Measurements from ENCODE around the gene MVB12B.
A peak's percentile ranks its signal among the peaks of the same experiment; 100 is the strongest.

Gene MVB12B

DNA sequence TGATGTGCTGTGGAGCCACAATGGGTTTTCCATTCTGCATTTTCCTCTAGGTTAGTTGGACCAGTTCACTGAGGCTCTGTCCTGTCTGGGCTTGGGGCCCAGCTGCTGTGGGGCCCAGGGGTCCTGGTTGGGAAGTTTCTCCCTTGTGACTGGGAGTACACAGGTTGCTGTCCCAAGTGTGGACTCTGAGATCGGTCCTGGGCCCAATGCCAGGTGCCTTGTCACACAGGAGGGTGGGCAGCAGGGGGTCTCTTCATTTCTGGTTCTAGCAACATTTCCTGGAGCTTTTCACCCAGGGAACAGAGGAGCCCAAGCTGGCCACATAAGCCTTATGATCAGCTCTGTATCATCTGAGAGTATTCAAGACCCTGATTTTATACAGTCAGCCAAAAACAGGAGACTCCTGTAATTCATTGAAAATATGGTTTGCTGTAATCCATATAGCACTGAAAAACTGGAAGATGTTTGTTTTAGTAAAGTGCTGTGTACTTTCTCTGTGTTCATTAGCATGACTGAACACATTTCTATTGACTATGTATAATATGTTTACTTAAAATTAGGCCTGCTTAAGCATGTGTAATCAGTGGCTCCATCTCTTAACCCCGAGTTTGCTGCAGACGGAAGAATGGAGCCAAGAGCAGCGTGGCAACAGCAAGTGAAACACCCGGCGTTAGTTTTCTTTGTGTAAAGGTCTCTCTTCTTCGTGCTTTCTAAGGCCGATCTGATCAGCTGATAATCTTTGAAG, 62.5 kb downstream of the MVB12B start:
- DNase-seq = no peak

DNA sequence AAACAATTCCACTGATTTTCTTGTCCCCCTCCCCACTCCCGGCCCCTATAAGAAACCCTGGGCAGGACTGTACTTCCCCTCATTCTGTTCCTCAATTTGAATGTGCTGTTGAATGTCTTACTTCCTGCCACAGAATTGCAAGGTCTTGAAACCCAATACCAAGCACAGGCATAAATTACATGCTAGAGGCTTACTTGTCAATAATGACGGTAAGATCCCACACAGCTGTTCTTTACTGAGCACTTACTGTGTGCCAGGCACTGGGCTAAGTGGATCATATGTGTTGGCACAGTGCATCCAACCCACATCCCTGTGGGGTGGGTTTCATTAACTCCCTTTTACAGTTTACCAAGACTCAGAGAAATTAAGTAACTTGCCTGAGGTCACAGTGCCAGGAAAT, 63.4 kb downstream of the MVB12B start:
- no peak for DNase-seq

DNA sequence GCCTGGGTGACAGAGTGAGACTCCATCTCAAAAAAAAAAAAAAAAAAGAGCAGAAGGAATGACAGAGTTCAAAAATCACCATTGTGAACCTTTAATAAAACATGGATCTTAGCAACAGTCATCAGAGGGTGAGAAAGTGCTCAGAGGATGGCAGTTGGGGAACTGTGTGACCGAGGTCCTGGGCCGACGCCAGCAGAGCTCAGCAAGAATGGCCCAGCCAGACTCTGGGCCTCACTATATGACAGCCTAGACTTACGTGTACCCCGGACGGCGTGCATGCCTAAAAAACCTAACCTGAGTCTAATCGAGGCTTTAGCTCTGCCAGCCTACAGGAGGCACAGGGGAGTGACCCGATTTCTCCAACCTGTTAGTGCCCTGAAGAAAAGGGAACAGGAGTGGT, 64.3 kb downstream of the MVB12B start:
- DNase-seq = no peak

DNA sequence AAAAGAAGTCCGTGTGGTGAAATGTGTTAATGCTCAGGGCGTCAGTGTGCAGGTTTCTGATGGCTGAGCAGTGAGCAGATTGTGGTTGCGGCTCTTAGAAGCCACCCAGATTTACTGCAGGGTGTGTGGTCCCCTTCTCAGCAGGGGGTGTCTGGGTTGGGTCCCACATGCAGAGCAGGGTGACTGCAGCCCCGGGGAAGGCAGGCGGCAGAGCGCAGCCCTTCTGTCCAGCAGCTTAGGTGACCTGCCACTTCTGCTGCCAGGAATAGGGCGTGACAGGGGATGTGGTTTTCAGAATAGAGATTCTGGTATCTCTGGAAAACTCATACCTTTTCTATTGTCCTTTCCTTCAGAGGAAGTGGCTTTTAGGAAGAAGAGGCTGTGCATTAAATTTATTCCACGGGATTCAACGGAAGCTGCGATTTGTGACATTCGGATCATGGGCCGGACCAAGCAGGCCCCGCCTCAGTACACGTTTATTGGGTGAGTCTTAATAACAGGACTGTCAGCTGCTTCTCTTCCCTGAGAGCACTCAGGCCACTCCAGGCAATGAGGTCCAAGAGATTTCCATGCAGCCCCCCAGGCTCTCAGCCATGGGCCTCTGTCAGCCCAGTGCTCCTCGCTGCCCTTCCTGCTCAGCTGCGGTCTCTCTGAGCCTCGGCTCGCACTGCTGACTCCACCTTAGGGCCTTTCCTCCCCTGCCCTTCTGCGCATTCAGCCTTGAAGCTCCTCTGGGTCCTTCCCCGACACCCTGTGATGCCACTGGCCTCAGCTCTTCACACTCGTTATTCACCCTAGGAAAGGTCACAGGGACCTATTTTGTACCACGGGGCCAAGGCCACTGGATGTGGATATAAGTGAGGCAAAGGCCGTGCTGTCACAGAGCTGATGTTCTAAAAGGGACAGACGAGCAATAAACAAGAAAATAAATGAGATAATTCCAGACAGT, 65.4 kb downstream of the MVB12B start:
- no peak for DNase-seq

DNA sequence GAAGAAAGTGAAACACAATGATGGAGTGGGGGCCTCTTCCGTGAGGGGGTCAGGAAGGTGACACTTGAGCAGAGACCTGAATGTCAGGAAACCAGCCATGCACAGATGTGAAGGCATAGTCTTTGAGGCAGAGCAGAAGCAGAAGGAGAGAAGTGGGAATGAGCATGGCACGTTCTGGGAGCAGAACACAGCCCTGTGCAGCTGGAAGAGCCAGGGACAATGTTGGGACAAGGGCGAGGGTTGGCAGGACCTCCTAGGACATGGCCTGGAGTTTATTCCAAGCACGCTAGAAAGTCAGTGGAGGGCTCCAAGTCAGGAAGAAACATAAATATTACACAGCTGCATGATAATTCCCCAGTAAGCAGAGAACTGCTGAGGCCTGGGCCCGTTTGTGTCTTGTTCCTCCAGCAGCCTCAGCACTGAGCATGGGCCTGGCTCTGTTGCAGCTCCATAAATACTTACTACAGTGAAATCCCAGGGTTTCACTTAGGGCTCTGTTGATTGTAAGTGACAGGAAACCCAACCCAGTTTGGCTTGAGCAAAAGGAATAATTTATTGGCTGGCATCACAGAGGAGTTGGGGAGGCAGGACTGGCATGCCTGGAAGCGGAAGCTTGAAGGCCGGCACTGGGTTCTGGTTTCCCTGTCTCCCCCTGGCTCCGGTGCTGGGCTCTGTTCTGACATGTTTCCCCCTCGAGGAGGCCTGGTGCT, 66.2 kb downstream of the MVB12B start:
- DNase-seq = no peak

DNA sequence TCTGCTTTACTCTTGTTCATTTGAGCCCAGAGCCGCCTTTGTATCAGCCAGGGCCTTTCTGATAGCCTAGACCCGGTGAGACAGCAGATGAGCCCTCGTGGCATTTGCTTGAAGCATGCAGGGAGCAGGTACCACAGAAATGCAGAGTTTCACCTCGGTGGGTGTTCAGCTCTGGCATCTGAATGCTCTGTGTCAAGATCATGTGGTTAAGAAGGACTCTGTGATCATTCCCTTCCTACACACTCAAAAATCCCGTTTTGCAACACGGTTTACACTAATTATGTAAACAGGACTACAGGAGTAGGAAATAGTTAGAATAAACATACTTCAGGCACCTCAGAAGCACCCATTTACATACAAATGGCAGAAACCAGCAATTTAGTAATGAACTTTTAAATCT, 67.2 kb downstream of the MVB12B start:
- DNase-seq = no peak

DNA sequence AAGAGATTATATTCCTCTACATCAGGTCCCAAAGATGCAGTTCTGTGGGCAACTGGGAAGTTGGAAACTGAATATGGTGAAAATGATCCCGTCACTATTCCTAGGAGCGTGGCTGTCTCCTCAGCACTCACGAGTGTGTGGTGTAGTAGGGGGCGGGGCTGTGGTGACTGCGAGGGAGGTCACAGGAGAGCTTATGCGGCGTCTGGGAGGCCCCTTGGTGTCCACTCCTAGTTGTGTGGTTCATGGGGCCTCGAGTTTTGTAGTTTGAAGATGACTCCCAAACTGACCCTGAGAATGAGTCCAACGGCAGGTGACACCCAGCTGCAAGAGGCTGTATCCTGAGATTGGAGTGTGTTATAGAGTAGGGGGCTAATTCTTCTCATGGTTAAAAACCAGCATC, 68.2 kb downstream of the MVB12B start:
- DNase-seq = no peak

DNA sequence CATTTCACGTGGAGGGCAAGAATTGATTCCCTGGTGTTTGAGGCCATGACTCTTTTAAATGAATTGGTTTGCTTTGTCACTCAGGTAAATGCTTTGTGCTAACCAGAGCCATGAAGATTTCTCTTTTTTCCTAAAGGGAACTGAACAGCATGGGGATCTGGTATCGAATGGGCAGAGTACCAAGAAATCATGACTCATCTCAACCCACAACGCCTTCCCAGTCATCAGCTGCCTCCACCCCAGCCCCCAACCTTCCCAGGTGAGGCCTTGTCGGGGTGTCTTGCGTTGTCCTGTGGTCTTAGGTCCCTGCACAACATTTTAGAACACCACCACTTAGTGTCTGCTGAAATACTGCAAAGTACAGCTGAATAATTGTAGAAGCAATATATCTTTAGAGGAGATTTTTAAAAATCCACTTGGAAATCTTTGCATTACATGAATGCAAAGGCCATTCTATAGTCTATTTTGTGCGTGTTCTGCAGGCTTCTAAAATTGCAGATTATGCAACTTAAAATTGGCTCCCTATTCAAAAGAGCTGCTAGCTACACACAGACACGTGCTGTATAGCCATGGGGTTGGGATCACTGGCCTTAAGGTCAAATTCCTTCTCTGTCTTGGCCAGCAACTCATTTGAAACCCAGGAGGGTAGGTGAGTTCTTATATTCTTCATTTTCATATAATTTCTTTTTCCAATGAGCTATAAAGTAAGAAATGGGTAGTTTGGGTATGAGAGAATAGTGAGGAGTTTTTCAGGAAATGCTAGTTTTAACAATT, 69.0 kb downstream of the MVB12B start:
- DNase-seq = no peak

DNA sequence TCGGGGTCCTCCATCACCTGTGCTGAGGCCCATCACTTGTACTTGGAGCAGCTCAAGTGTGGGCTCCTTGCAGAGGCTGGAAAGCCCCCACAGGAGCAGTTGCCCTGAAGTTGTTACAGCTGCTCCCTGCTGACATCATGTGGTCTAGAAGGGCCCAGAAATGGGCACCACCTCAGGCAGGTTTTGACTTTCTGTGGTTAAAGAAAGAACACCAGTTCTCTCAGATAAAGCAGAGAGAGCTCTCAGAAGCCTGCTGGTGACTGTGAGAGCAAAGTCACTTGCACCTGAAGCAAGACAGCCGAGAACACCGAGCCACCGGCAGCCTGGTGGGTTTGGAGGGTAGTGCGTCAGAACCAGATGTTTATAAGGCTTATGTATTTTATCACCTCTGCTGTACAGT, 70.4 kb downstream of the MVB12B start:
- DNase-seq = peak; percentile 68

DNA sequence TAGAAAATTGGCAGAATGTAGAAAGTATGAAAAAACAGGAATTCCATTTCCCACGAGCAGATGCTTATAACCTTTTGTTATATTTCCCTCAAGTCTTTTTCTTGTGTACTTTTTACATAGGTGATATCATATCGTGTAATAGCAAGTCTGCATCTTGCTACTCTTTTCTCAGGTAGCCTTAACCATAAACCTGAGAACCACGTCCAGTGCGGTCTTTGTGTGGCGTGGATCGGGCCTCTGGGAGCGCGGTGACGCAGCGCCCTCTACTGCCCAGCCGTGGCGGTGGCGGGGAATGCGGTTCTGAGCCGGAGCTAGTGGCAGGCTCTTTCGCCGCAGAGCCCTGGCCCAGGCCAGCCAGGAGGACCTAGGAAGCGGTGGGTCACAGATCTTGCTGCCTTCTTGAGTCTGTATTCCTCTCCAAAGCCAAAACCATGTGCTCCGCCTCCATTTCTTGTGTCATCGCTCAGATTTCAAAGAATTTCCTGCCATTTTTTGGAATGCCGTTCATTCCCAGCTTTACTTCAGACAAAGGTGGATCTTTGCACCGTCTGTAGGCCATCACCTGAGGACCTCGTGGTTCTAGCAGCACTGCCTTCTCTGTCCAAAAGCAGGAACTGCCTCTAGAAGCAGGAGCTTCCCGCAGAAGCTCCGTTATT, 71.9 kb downstream of the MVB12B start:
- DNase-seq = peak; percentile 51

DNA sequence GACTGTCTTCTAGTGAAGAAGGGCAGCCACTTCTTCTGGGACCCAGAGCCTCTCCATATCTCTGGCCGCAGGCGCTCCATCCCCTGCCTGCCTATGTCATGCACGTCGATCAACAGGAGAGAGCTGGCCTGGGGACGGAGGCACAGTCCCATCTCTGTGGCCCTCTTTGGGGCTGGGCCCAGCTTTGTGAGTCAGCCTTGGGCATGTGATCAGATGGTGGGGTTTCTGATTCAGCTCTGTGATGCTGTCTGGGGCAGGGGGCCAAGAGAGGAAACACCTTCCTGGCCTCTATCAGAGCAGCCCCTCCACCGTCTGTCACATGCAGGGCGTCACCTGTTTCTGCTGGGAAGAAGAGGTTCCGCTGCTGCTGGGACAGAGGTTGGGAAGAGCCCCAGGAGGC, 72.6 kb downstream of the MVB12B start:
- DNase-seq = no peak

DNA sequence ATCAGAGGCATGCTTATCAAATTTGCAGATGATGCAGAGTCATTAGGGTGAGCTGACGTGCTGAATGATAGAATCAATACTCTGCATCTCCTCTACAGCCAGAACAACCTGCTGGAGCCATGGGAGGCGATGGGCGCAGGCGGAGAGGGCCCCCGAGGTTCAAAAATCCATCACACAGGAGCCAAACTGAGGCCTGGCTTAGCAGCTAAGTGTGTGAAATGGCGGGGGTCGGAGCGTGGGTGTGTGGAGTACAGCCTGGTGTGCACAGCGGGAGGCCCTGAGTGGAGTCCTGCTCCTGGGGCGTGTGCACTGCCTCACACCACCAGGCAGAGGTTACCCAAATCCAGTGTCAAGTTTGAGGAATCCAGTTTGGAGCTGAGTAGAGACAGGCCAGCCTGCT, 73.2 kb downstream of the MVB12B start:
- no peak for DNase-seq

DNA sequence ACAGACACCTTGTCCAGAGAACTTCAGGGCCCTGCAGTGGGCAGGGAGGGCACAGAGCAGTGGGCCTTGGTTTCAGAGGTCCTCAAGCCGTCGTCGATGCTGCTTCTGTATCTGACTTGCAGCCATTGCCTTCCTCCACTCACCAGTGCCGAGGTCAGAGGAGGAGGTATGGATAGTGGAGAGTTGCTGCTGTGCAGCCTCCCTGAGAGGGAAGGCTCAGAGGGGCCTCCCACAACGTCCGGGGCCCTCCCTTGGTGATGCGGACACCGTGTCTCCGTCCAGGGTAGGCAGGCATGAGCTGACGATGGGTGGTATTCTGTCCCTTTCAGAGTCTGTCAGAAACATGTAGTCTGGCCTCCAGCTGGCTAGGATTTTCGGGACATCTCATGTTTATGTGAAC, 73.9 kb downstream of the MVB12B start:
- no peak for DNase-seq

DNA sequence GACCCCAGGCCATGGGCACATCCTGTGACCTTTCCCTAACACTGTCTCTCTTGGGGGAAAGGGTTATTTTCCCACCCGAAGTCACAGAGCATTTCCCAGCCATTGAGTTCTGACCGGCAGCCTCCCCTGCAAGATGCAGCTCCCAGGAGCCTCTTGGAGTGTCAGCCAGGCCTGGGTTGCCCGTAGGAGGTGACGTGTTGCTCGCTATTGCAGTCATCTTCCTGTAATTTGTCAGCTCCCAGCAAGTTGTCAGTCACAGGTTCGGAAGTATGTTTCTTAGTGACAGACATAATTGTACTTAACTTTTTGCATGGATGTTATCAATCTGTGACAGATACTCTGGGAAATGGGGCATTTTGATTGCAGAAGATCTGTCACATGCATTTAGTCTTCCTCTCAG, 74.5 kb downstream of the MVB12B start:
- no peak for DNase-seq

DNA sequence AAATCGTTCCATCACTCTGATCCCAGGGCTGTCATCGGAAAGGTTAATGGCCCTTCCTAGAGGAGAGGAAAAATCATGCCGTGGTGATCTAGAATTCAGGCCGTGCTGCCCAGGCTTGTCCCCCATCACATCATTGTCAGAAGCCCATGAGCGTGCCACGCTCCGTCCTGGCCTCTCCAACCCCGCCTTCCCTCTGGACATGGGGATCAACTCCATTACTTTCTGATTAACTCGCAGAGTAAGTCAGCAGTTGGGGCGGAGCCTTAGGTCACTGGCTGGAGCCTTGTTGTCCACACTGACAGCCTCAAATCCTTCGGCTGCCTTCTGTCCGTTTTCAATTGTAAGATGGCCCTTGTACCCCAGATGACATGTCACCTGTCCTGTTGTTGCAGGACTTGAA, 75.0 kb downstream of the MVB12B start:
- DNase-seq = no peak

DNA sequence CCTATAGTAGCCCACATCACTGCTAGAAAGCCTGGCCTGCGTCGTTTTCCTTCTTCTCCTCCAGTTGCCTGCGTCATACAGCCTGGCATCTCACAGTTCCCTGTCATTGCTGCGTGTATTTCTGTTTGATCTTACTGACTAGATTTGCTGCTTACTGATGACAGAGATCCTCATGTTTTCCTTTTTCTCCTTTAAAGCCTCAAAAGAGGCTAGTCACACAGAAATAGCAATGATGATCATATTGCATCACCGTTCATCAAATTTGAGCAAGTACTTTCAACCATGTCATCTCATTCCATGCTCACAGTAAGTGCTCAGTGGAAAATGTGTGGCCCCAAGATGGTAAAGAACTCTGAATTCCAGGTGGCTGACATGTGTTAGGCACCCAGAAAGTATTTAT, 76.8 kb downstream of the MVB12B start:
- no peak for DNase-seq

DNA sequence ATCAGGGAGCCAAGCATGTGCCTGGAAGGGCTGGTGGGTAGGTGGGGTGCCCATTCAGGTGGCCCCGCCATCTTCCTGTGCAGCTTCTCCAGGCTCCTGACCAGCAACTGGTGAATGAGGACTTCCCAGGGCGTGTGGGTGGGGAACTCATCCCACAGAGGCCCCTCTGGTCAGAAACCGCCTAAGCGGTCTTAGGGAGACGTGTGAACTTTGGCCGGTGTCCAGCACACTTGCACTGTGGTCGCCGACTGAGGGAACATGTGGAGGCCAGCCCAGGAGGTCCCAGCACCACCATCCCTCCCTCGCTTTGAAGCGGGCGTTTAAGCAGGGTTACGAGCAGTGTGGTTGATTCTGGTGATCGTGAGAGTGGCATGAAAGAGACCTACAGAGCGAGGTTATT, 77.8 kb downstream of the MVB12B start:
- no peak for DNase-seq

DNA sequence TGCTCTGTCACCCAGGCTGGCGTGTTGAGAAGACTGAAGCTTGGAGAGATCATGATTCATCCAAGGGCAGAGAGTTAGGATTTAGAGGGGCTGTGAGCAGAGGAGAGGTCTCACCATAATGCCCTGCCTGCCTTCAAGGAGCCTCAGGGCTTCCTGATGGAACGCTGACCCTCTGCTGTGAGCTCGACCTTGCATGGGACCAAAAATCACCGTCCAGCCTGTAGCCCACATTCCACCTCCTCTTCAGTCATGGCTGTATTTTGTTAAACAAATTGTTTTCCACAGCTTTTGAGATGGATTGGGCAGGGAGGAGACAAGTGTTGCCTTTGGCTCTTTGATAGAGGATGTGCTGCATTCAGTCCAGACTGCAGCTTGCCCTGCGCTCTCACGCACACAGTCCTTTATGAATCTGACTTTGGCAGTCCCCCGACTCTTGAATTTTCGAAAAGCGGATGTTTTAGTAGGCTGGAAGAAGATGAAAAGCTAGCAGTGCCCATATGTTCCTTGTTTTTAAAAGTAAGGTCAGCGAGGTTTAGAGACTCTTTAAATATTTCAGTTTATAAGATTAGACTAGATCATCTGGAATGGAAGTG, 79.5 kb downstream of the MVB12B start:
- DNase-seq = no peak

DNA sequence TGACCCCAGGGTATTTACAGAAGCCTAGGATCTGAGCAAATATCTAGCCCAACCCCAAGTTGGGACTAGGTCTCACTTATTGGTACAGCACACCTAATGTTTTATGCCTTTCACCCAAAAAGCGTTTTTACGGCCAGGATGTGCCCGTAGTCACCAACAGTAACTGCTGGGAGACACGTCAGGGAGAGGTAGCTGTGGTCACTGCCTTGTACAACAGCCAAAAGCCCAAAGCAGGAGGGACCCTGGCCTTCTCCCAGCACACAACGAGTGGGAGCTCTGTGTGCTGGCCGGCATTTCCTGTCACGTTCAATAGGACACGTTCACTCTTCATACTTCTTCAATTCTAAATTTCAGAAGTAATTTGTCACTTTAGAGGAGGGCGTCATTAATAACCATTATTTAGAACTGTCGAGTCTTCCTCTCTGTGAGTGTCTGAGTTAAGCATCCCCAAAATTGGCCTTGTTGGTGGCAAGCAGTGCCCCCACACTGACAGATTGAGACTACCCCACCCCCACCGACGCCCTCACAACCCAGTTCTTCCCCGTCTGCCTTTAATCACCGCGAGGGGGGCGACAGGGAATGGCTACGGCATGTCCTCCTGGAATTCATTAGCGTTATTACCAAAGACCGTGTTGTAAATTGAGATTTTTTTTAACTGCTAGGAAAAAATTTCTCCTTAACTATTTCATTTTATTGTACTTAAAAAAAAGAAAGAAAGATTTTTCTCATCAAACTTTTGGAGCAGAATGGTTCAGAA, 80.7 kb downstream of the MVB12B start:
- DNase-seq = no peak

DNA sequence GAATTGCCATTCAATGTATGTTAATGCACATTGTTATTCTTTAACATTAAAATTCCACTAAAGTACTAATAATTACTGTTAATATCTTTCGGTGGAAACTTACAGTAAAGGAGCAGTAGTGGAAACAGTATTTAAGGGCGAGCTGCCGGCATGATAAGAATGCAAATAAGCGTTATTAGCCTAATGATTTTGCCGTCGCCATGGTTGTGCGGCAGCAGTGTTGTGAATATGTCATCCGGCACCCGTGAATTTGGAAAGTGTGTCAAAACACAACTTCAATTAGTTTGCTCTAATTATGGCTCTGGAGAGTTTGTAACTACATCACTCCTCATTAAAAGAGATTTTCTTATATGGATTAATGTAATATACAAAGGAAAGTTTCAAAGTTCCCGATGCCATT, 81.4 kb downstream of the MVB12B start:
- no peak for DNase-seq

DNA sequence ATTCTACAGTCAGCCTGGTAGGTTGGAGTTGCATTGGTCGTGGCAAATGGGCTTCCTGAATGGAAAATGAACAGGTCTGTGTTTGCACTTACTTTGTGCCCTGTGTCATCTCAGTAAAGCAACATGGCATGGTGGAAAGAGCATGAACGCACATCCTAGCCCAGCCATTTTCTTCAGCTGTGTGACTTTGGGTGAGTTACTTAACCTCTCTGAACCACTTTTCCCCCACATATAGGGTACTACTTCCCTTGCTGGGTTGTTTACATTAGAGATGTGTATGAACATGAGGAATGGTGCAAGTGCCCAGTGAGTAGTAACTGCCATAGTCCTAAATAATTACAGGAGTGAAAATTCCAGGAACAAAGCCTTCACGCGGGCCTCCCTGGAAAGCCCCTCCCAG, 83.6 kb downstream of the MVB12B start:
- no peak for DNase-seq
